ENCODE results near the gene BHLHA15. TPM values are rescaled to one million over a fixed set of nuclear protein-coding genes. Genes with fewer than 3 reads are reported as not detected.

BHLHA15 gene
- total RNA-seq, 1 donor from 2014 or later = not detected

DNA sequence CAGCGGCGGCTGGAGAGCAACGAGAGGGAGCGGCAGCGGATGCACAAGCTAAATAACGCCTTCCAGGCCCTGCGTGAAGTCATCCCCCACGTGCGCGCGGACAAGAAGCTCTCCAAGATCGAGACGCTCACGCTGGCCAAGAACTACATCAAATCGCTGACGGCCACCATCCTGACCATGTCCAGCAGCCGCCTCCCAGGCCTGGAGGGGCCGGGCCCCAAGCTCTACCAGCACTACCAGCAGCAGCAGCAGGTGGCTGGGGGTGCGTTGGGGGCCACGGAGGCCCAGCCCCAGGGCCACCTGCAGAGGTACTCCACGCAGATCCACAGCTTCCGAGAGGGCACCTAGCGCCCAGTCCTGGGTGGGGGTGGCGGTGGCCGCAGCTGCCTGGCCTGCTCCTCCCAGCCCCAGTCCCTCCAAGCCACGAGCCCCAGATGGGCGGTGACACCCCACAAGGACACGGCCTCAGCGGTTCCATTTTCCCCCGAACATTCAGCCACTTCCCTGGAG lies 1.3 kb downstream of the BHLHA15 start:
- Mint-ChIP-seq H3K27me3 (ENCODE audit: low read depth) (peaks cover 5% of the 10 kb centered on the region), H3K4me3 (peak overlapping the region; percentile 43), H3K27ac (no peak overlapping the region), H3K9me3 (no peaks in the 10 kb centered on the region), H3K36me3 (peaks cover 4% of the 10 kb centered on the region), H3K4me1 (no peaks in the 10 kb centered on the region)
- no peak for DNase-seq (ENCODE audit: low spot score in 2 of 2, unreplicated experiment in 2 of 2)
- TF ChIP-seq, protein P1, sequence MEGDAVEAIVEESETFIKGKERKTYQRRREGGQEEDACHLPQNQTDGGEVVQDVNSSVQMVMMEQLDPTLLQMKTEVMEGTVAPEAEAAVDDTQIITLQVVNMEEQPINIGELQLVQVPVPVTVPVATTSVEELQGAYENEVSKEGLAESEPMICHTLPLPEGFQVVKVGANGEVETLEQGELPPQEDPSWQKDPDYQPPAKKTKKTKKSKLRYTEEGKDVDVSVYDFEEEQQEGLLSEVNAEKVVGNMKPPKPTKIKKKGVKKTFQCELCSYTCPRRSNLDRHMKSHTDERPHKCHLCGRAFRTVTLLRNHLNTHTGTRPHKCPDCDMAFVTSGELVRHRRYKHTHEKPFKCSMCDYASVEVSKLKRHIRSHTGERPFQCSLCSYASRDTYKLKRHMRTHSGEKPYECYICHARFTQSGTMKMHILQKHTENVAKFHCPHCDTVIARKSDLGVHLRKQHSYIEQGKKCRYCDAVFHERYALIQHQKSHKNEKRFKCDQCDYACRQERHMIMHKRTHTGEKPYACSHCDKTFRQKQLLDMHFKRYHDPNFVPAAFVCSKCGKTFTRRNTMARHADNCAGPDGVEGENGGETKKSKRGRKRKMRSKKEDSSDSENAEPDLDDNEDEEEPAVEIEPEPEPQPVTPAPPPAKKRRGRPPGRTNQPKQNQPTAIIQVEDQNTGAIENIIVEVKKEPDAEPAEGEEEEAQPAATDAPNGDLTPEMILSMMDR (IDR thresholded peaks at IDR 0.05; ENCODE audit: unreplicated experiment) = no peak

DNA sequence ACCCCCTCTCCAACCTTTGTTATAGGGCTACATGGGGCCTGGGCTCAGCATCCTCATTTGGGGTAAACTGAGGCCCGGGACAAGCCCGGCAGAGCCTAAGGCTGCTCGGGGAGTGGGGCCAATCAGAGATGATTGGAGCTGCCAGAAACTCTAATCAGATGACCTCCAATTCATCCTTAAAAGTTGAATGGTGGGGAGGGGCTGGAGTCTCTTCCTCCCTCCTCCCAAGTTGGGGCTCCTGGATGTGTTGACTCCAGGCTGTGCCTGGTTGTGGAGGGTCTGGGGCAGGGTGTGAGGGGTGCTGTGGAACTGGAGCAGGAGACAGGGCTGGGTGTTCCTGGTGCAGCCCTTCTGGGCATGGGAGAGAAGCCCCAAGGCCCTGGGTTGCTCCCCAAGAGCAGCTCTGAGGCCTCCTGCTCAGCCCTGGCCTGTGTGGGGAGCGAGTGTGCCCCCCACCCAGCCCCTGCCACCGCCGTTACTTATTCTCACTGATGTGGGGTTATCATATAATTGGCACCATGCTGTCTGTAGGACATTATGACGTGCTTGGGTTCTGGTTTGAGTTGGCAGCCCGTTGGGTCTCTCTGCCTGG lies 2.2 kb downstream of the BHLHA15 start:
- TF ChIP-seq, protein P1 (IDR thresholded peaks at IDR 0.05; ENCODE audit: unreplicated experiment) = no peak
- Mint-ChIP-seq H3K4me1 (peaks cover 1% of the 10 kb centered on the region), H3K9me3 (no peaks in the 10 kb centered on the region), H3K27me3 (ENCODE audit: low read depth) (peaks cover 5% of the 10 kb centered on the region), H3K4me3 (peak overlapping the region; percentile 43), H3K27ac (no peak overlapping the region), H3K36me3 (peaks cover 9% of the 10 kb centered on the region)
- no peak for DNase-seq (ENCODE audit: low spot score in 2 of 2, unreplicated experiment in 2 of 2)

DNA sequence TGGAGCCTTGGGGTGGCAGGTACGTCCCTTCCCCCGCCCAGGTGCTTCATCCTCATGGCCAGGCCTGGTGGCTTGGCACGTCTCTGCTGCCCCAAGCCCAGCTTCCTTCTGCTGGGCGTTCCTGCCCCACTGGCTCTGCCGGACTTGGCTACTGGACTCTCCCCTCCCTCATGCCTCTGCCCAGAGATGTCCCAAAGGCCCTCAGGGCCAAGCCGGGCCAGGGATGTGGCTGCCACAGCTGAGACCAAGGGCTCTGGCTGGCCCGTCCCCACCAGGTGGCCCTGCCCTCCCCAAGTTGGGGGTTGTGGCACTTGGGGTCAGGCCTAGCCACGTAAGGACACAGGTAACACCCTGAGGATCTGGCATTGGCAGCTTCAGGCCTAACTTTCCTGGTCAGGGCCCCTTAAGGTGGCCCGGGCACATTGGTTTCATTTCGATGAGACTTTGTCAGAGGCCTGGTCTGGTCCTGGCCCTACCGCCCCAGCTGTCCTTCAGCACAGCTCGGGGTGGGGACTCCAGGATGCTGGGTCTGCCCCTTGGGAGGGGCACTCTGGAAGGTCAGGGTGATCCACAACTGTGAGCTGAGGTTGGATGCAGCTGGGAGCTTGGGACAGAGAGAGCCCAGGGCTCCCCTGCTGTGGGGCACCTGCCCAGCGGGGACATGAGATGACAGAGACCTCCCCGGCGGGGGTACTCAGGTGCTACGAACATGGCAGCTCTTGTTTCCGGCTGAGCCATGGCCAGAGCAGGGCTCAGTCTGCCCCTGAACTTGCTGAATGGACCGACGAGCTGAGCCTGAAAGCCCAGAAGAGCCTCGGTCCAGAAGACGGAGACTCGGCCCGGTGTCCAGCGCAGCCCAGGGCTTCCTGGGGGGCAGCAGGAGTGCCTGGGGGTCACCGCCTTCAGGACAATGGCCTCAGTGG lies 2.9 kb downstream of the BHLHA15 start:
- TF ChIP-seq, protein P1 (IDR thresholded peaks at IDR 0.05; ENCODE audit: unreplicated experiment) = no peak
- peaks cover 5% of the 10 kb centered on the region for H3K27me3 Mint-ChIP-seq (ENCODE audit: low read depth)
- DNase-seq (ENCODE audit: low spot score in 2 of 2, unreplicated experiment in 2 of 2) = no peak
- H3K27ac Mint-ChIP-seq = no peak overlapping the region
- H3K4me3 Mint-ChIP-seq = no peak overlapping the region
- H3K4me1 Mint-ChIP-seq = peaks cover 2% of the 10 kb centered on the region
- H3K36me3 Mint-ChIP-seq = peaks cover 15% of the 10 kb centered on the region
- peaks cover 5% of the 10 kb centered on the region for H3K9me3 Mint-ChIP-seq

DNA sequence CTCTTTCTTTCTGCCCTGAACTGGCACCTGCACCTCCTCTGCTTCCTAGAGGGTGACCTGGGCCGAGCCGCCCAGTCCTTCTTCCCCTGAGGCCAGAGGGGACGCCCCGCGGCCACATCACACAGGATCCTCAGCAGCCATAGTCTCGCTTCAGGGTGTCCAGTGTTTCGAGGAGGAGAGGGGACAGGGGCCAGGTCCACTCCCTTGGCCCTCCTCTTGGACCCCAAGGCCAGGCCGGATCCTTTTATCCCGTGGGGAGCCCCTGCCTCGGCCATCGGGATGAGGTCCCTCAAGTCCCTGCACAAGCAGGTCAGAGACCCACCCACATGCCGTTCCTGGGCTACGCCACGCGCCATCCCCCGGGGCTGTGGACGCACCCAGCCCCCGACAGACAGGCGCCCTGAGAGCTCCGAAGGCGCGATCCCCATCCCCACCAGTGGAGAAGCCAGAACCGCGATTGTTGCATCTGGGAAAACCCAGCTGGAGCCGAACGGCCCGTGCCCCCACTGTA lies 3.6 kb downstream of the BHLHA15 start:
- H3K36me3 Mint-ChIP-seq = peaks cover 20% of the 10 kb centered on the region
- no peak for DNase-seq (ENCODE audit: low spot score in 2 of 2, unreplicated experiment in 2 of 2)
- H3K27ac Mint-ChIP-seq = no peak overlapping the region
- no peak overlapping the region for H3K4me3 Mint-ChIP-seq
- H3K9me3 Mint-ChIP-seq = peaks cover 6% of the 10 kb centered on the region
- peaks cover 5% of the 10 kb centered on the region for H3K27me3 Mint-ChIP-seq (ENCODE audit: low read depth)
- TF ChIP-seq, protein P1 (IDR thresholded peaks at IDR 0.05; ENCODE audit: unreplicated experiment) = no peak
- peaks cover 2% of the 10 kb centered on the region for H3K4me1 Mint-ChIP-seq

DNA sequence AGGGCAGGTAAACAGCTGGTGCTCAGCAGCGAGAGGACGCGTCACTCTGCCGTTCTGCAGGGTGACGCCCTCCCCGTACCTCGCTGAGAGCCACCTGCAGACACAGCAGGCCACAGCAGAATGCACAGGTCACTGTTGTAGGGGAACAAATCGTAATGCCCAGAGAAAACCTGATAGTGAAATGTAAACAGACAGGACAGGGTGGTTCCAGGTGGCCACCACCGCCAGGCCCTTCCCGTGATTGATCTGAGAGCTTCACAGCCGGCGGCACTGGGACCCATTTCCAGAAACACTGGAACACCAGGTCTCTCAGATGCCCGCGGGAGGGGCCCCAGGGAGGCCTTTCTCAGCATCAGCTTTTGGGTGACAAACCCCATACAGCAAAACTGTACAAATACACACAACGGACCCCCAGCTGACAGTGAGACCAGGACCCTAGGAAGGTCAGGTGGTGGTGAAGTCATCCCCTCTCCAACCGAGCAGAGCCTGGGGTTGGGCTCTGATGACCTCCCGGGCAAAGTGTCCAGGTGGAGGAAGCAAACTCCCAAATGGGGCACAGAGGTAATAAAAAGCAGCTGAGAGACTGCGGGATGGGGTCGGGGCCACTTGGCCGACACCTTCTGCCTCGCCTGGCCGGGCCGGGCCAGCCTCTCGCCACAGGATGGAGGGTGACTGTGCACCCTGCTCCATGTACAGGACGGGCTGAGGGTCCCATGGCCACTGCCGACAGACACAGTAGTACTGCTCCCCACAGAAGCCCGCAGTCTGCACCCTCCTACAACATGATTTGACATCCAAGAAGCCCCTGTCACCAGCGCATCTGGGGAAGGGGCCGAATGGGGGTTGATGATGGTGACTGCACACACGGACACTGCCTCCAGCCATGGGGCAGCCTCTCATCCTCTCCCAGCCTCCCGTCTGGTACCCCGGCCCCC lies 4.6 kb downstream of the BHLHA15 start:
- Mint-ChIP-seq H3K27me3 (ENCODE audit: low read depth) (peaks cover 5% of the 10 kb centered on the region), H3K27ac (no peak overlapping the region), H3K9me3 (peaks cover 6% of the 10 kb centered on the region), H3K4me1 (peaks cover 2% of the 10 kb centered on the region), H3K4me3 (no peak overlapping the region), H3K36me3 (peaks cover 20% of the 10 kb centered on the region)
- no peak for DNase-seq (ENCODE audit: low spot score in 2 of 2, unreplicated experiment in 2 of 2)
- TF ChIP-seq, protein P1 (IDR thresholded peaks at IDR 0.05; ENCODE audit: unreplicated experiment) = no peak
